Measurements from ENCODE around the gene ZNG1C. TPM values are rescaled to one million over a fixed set of nuclear protein-coding genes. Genes with fewer than 3 reads are reported as not detected.
"Not testable (repeated sequence)": the region's sequence is repeated elsewhere in the genome, so short reads cannot be mapped to it uniquely, and the experiment has no call there.

The ZNG1C gene
- total and polyA plus RNA-seq, 4 experiments from 2014 or later, result 16.0 to 45.8 (median 30.7) TPM

- H3K27me3 ChIP-seq (ENCODE audit: insufficient read depth, low read length); H3K9me3 ChIP-seq (ENCODE audit: control insufficient read depth in 1 of 2, low read length in 2 of 2); H3K27ac Mint-ChIP-seq; H3K27me3 Mint-ChIP-seq; H3K36me3 Mint-ChIP-seq; H3K4me3 ChIP-seq (ENCODE audit: low read length in 2 of 2); H3K27ac ChIP-seq (ENCODE audit: low read depth, low read length); intact Hi-C loops (cut with micrococcal nuclease); H3K36me3 ChIP-seq (ENCODE audit: insufficient read depth, low read length); CTCF ChIA-PET (ENCODE audit: partially characterized antibody); DNase-seq; POLR2A ChIA-PET (ENCODE audit: partially characterized antibody); H3K4me1 ChIP-seq (ENCODE audit: insufficient read depth, low read length); H3K4me1 Mint-ChIP-seq; H3K4me3 Mint-ChIP-seq; H3K9me3 Mint-ChIP-seq: not testable (repeated sequence)
Observed at GRCh38 chr9:68306391-68306964, 64.7 kb downstream of the ZNG1C start.

- H3K36me3 Mint-ChIP-seq; H3K9me3 ChIP-seq (ENCODE audit: control insufficient read depth in 1 of 2, low read length in 2 of 2); intact Hi-C loops (cut with micrococcal nuclease); H3K4me3 ChIP-seq (ENCODE audit: low read length in 2 of 2); DNase-seq; H3K9me3 Mint-ChIP-seq; H3K36me3 ChIP-seq (ENCODE audit: insufficient read depth, low read length); H3K4me3 Mint-ChIP-seq; H3K27ac ChIP-seq (ENCODE audit: low read depth, low read length); H3K27me3 Mint-ChIP-seq; H3K27me3 ChIP-seq (ENCODE audit: insufficient read depth, low read length); H3K4me1 Mint-ChIP-seq; POLR2A ChIA-PET (ENCODE audit: partially characterized antibody); CTCF ChIA-PET (ENCODE audit: partially characterized antibody); H3K4me1 ChIP-seq (ENCODE audit: insufficient read depth, low read length); H3K27ac Mint-ChIP-seq: not testable (repeated sequence)
Observed at GRCh38 chr9:68307127-68307526, 65.3 kb downstream of the ZNG1C start.

DNA sequence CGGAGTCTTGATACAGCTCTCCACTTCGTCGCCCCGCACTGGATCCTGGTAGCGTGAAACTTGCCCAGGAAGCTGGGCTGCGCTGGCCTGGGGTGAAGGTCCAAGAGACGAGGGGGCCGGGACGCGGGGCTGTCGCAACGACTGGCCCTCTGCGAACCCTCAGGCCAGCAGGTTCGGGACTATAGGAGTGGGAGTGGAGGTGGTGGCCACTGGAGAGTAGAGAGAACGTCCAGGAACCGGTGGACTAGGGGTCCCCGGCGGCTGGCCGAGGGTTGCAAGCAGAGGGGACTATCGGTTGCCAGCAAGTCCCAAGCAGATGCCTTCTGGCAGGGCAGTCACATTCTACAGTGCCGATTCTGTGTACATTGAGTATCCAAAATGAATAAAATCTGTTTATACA is 65.9 kb downstream of the ZNG1C start:
- H3K4me3 ChIP-seq (ENCODE audit: low read length in 2 of 2); H3K27ac ChIP-seq (ENCODE audit: low read depth, low read length); CTCF ChIA-PET (ENCODE audit: partially characterized antibody); H3K4me1 Mint-ChIP-seq; intact Hi-C loops (cut with micrococcal nuclease); H3K36me3 ChIP-seq (ENCODE audit: insufficient read depth, low read length); POLR2A ChIA-PET (ENCODE audit: partially characterized antibody); H3K9me3 Mint-ChIP-seq; H3K9me3 ChIP-seq (ENCODE audit: control insufficient read depth in 1 of 2, low read length in 2 of 2); DNase-seq; H3K27me3 Mint-ChIP-seq; H3K27me3 ChIP-seq (ENCODE audit: insufficient read depth, low read length); H3K36me3 Mint-ChIP-seq; H3K4me1 ChIP-seq (ENCODE audit: insufficient read depth, low read length); H3K4me3 Mint-ChIP-seq; H3K27ac Mint-ChIP-seq: not testable (repeated sequence)

- H3K4me1 ChIP-seq (ENCODE audit: insufficient read depth, low read length); POLR2A ChIA-PET (ENCODE audit: partially characterized antibody); DNase-seq; H3K36me3 ChIP-seq (ENCODE audit: insufficient read depth, low read length); H3K27ac ChIP-seq (ENCODE audit: low read depth, low read length); H3K4me1 Mint-ChIP-seq; H3K27ac Mint-ChIP-seq; H3K4me3 Mint-ChIP-seq; H3K36me3 Mint-ChIP-seq; H3K9me3 ChIP-seq (ENCODE audit: control insufficient read depth in 1 of 2, low read length in 2 of 2); H3K27me3 Mint-ChIP-seq; CTCF ChIA-PET (ENCODE audit: partially characterized antibody); intact Hi-C loops (cut with micrococcal nuclease); H3K9me3 Mint-ChIP-seq; H3K27me3 ChIP-seq (ENCODE audit: insufficient read depth, low read length); H3K4me3 ChIP-seq (ENCODE audit: low read length in 2 of 2): not testable (repeated sequence)
Observed at GRCh38 chr9:68311208-68311607, 69.4 kb downstream of the ZNG1C start.

GRCh38 chr9:68318209-68318608 is 76.4 kb downstream of the ZNG1C start:
- H3K36me3 ChIP-seq (ENCODE audit: insufficient read depth, low read length); H3K9me3 Mint-ChIP-seq; CTCF ChIA-PET (ENCODE audit: partially characterized antibody); H3K27ac ChIP-seq (ENCODE audit: low read depth, low read length); H3K27me3 Mint-ChIP-seq; H3K4me1 ChIP-seq (ENCODE audit: insufficient read depth, low read length); H3K27ac Mint-ChIP-seq; H3K9me3 ChIP-seq (ENCODE audit: control insufficient read depth in 1 of 2, low read length in 2 of 2); H3K4me1 Mint-ChIP-seq; H3K4me3 ChIP-seq (ENCODE audit: low read length in 2 of 2); H3K27me3 ChIP-seq (ENCODE audit: insufficient read depth, low read length); intact Hi-C loops (cut with micrococcal nuclease); POLR2A ChIA-PET (ENCODE audit: partially characterized antibody); H3K36me3 Mint-ChIP-seq; H3K4me3 Mint-ChIP-seq: not testable (repeated sequence)
- peak in 1 of 5 donors; percentile 12 for DNase-seq

DNA sequence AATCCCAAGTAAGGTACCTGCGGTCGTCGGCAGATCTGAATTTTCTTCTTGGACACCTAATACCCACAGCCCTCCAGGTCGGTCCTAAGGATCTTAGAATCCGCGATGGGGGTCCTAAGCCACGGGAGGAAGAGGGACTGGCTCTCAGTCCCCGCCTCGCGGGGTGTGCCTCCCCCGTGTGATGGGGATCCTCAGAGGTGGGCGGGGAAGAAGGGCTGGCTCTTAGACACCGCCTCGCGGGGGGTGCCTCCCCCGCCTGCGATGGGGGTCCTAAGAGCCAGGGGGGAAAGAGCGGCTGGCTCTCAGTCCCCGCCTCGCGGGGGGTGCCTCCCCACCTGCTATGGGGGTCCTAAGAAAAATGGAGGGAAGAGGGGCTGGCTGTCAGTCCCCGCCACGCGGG is 82.0 kb downstream of the ZNG1C start:
- H3K36me3 ChIP-seq (ENCODE audit: insufficient read depth, low read length); H3K4me3 ChIP-seq (ENCODE audit: low read length in 2 of 2); H3K27ac Mint-ChIP-seq; H3K4me1 ChIP-seq (ENCODE audit: insufficient read depth, low read length); POLR2A ChIA-PET (ENCODE audit: partially characterized antibody); H3K9me3 Mint-ChIP-seq; H3K36me3 Mint-ChIP-seq; H3K9me3 ChIP-seq (ENCODE audit: control insufficient read depth in 1 of 2, low read length in 2 of 2); DNase-seq; H3K27me3 ChIP-seq (ENCODE audit: insufficient read depth, low read length); H3K27me3 Mint-ChIP-seq; H3K27ac ChIP-seq (ENCODE audit: low read depth, low read length); H3K4me3 Mint-ChIP-seq; H3K4me1 Mint-ChIP-seq; intact Hi-C loops (cut with micrococcal nuclease); CTCF ChIA-PET (ENCODE audit: partially characterized antibody): not testable (repeated sequence)

DNA sequence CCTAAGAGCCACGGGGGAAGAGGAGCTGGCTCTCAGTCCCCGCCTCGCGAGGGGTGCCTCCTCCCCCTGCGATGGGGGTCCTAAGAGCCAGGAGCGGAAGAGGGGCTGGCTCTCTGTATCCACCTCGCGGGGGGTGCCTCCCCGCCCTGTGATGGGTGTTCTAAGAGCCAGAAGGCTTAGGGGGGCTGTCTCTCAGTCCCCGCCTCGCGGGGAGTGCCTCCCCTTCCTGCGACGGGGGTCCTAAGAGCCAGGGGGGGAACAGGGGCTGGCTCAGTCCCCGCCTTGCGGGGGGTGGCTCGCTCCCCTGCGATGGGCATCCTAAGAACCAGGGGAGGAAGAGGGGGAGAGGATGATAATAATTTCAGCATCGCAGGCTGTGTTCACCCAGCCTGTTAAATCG is 82.7 kb downstream of the ZNG1C start:
- DNase-seq; H3K36me3 ChIP-seq (ENCODE audit: insufficient read depth, low read length); H3K9me3 Mint-ChIP-seq; H3K27me3 ChIP-seq (ENCODE audit: insufficient read depth, low read length); H3K27ac ChIP-seq (ENCODE audit: low read depth, low read length); intact Hi-C loops (cut with micrococcal nuclease); H3K36me3 Mint-ChIP-seq; POLR2A ChIA-PET (ENCODE audit: partially characterized antibody); H3K9me3 ChIP-seq (ENCODE audit: control insufficient read depth in 1 of 2, low read length in 2 of 2); H3K4me3 Mint-ChIP-seq; CTCF ChIA-PET (ENCODE audit: partially characterized antibody); H3K4me1 ChIP-seq (ENCODE audit: insufficient read depth, low read length); H3K4me3 ChIP-seq (ENCODE audit: low read length in 2 of 2); H3K27ac Mint-ChIP-seq; H3K27me3 Mint-ChIP-seq; H3K4me1 Mint-ChIP-seq: not testable (repeated sequence)

DNA sequence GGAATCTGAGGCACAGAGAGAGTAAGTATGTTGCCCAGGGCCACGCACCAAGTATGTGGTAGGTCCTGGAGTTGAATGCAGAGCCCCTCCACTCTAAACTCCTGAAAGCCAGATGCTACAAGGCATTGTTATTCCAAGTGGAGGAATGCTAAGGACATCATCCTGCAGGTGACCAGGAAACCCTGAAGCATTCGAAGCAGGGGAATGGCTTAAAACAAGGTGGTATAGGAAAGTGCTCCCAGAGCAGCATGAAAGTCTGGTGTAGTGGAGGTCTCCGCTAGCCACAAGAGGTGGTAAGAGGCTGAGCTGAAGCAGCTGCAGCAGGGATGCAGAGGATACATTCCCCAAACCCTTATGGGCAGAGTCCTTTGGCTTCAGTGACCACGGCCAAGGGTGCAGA is 87.3 kb downstream of the ZNG1C start:
- H3K27ac Mint-ChIP-seq; intact Hi-C loops (cut with micrococcal nuclease); H3K27ac ChIP-seq (ENCODE audit: low read depth, low read length); H3K9me3 Mint-ChIP-seq; CTCF ChIA-PET (ENCODE audit: partially characterized antibody); H3K9me3 ChIP-seq (ENCODE audit: control insufficient read depth in 1 of 2, low read length in 2 of 2); H3K4me3 ChIP-seq (ENCODE audit: low read length in 2 of 2); H3K36me3 Mint-ChIP-seq; H3K4me3 Mint-ChIP-seq; H3K4me1 ChIP-seq (ENCODE audit: insufficient read depth, low read length); H3K27me3 ChIP-seq (ENCODE audit: insufficient read depth, low read length); POLR2A ChIA-PET (ENCODE audit: partially characterized antibody); H3K36me3 ChIP-seq (ENCODE audit: insufficient read depth, low read length); H3K4me1 Mint-ChIP-seq; H3K27me3 Mint-ChIP-seq; DNase-seq: not testable (repeated sequence)
